MM.1S (cell line): ENCODE results near the gene PLCG2.

Experiments used
- CTCF ChIP-seq: fragments of 300-600 bp; sonication (generic); IDR thresholded peaks from 2 replicates; pipeline ENCODE4 v1.5.1; 2016; ENCODE audit warnings: antibody characterized with exemption, low read length, mixed read lengths
- EZH2phosphoT487 ChIP-seq: fragments of 300-600 bp; sonication (generic); IDR thresholded peaks from 2 replicates; pipeline ENCODE4 v1.6.1; 2018; ENCODE audit warnings: antibody characterized with exemption, low read length

DNA sequence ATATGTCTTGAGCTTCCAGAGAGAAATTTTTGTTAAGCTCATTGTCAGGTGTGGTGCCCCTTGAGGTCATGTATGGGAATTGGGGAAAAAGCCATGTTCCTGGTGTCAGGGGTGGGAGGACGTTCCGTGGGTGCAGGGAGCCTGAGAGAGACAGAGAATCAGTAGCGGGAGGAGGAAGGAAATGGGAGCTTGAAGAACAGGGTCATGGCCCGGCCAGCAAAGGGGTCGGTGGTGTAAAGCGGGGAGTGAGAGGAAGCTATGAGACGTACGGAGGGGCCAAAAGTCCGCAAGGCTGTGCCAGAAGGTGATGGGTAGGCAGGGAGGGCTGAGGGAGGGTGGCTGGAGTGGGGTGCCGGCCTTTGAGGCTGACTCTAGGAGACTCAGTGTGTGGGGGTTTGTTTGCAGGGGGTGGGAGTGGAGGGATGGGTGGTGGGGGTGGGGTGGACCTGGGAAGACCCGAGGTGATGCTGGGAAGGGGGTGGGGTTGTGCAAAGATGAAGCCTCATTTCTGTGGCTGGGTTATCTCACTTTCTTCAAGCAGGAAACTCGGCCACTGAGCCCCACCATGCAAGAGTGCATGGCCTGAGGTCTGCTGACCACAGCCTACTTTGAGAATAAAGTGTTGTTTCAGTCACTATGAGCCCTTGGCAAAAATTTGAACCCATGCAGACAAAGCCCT lies 63.6 kb downstream of the PLCG2 start:
- TF ChIP-seq CTCF = no peak
- no peak for TF ChIP-seq EZH2phosphoT487
